NCI-H128 (cell line): ENCODE measurements around the gene PPP1R1B.
A peak's percentile ranks its signal among the peaks of the same experiment; 100 is the strongest.

ENCODE experiments used
- DNase-seq: peaks from one replicate; lab custom pipeline; 2025; ENCODE audit not compliant: unreplicated experiment; lab: John Stamatoyannopoulos, UW

PPP1R1B gene

GRCh38 chr17:39614545-39615157 lies 12.1 kb upstream of the PPP1R1B start:
- DNase-seq, result no peak

DNA sequence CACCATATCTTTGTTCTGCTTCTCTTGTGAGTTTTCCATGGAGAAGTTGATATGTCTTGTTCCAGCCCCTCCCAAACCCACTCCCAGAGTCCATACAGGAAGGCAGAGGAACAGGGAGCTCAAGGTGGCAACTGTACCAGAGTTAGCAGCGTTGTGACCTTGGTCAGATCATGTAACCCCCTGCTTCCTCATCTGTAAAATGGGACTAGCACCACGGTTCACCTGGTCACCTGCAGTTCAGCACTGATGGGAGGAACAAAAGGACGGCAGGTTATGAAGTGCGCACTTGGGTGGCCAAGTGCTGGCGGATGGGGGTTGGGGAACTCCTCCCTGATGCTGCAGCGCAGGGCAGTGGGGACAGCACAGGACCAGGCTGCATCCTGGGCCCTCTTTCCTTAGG lies 11.3 kb upstream of the PPP1R1B start:
- DNase-seq, result no peak

- DNase-seq, result no peak
These were observed 9.7 kb upstream of the PPP1R1B start for GRCh38 chr17:39617100-39617445.

GRCh38 chr17:39617446-39618245 lies 9.1 kb upstream of the PPP1R1B start:
- no peak for DNase-seq

DNA sequence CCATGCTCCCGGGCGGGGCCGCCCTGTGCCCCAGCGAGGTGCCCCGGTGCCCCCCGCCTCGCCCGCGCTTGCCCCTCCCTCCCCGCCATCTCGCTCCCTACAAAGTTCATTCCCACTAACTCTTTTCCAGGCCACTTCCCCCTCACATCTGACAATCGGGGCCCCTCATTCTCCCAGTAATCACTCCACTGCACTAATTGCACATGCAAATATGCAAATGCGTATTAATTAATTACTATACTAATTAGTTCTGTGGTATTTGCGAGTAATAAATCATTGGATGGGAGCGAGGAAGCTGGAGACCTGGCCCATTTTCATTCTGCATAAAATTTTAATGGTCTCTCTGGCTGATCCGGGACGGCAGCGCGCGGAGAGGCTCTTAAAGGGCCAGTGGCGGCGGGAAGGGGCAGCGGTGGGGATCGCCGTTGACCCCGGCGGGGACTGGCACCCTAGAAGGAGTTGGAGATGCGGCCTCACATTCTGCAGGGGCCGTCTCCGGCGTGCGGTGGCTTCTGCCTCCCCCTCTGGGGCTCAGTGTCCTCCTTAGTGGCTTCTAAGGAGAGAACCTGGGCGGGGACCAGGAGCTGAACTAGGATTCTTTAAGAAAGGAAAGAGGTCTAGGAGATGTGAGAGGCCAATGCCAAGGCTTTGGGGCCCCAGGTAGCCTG lies 8.4 kb upstream of the PPP1R1B start:
- DNase-seq, result no peak

GRCh38 chr17:39618956-39619785 lies 7.6 kb upstream of the PPP1R1B start:
- DNase-seq, result no peak

- DNase-seq, result no peak
These were observed 7.0 kb upstream of the PPP1R1B start for GRCh38 chr17:39619786-39620101.

- peak; percentile 84 for DNase-seq
These were observed 5.0 kb upstream of the PPP1R1B start for GRCh38 chr17:39621523-39622379.

- DNase-seq, result no peak
These were observed 4.3 kb upstream of the PPP1R1B start for GRCh38 chr17:39622380-39623006.

GRCh38 chr17:39623356-39623950 lies 3.3 kb upstream of the PPP1R1B start:
- DNase-seq, result peak; percentile 49

- no peak for DNase-seq
These were observed 2.4 kb upstream of the PPP1R1B start for GRCh38 chr17:39624313-39624712.

GRCh38 chr17:39625198-39625785 lies 1.5 kb upstream of the PPP1R1B start:
- DNase-seq, result no peak

DNA sequence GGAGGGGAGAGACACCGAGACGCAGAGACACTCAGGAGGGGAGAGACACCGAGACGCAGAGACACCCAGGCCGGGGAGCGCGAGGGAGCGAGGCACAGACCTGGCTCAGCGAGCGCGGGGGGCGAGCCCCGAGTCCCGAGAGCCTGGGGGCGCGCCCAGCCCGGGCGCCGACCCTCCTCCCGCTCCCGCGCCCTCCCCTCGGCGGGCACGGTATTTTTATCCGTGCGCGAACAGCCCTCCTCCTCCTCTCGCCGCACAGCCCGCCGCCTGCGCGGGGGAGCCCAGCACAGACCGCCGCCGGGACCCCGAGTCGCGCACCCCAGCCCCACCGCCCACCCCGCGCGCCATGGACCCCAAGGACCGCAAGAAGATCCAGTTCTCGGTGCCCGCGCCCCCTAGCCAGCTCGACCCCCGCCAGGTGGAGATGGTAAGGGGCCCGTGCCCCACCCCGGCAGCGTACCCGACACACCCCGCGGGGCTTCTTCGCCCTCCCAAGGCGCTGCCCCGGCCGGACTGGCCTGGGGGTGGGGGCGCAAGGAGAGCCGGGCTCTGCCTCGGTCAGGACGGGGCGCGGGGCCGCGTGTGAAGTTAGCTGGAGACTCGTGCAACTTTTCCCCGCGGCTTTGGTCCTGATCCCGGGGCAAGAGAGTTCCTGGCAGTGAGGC lies 427 bp downstream of the PPP1R1B start:
- no peak for DNase-seq

DNA sequence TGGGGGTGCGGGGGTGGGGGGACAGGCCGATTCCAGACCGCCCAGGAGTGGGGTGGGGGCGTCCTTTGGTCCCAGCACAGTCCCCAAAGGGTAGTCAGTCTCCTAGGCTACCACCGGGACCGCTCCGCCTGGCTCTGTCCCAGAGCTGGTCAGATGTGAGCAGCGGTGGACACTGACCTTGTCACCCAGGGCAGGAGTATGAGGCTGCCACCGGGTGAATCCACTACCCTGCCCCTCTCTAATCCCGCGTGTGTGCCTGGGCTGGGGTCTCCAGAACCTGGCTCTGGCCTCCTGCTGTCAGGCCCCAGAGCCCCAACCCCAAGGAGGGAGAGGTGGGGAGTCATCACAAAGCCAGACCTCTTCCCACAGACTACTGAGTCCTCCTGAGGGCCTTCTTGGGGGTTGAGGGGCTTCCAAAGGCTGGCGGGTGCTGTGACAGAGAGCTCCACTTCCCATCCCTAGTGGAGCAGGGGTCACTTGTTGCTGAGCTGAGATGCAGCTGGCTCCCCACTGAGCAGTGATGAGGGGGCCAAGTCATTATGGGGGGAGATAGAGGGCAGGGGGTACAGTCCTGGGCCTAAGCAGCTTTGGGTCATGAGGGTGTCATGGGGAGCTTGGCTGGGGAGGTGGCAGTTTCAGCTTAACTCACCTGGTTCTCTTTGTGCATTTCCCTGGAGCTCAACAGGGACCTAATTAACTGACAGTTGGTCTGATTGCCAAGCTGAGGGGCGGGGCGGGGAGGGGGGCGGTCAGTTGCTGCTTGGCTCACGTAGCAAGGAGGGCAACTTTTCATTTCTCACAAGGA lies 1.2 kb downstream of the PPP1R1B start:
- no peak for DNase-seq

GRCh38 chr17:39628655-39629493 lies 2.1 kb downstream of the PPP1R1B start:
- DNase-seq, result no peak

DNA sequence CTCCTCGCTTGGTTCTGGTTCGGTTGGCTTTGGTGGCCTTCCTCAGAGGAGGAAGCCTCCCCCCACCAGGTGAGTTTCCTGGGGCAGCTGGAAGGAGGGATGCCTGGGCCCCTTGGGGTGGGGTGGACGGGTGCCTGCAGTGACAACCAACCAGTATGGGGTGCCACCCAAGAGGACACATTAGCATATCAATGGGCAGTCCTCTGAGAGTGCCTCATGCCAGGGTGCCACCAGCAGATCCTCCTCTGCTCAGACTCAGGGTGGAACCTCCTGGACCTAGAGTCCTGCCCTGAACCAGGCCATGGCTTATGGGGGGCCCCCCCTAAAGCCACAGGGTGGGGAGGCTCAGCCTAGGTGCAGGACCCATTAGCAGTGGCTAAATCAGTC lies 2.7 kb downstream of the PPP1R1B start:
- no peak for DNase-seq

DNA sequence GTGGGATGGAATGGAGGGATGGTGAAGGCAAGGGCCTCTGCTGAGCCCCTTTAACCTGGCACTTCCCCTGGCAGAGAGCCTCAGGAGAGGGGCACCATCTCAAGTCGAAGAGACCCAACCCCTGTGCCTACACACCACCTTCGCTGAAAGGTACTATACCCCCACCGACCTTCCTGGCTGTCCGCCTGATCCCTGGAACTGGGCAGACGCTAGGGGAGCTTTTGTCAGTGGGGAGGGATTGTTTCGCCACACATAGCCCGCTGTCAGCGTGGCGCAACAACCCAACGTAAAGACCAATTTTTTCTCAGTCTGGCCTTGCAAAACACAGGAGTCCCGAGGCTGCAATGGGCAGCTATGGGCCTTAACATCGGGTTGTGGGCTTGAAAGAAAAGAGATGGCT lies 3.1 kb downstream of the PPP1R1B start:
- DNase-seq, result no peak
